ENCODE measurements around the gene STIM2.

The STIM2 gene

DNA sequence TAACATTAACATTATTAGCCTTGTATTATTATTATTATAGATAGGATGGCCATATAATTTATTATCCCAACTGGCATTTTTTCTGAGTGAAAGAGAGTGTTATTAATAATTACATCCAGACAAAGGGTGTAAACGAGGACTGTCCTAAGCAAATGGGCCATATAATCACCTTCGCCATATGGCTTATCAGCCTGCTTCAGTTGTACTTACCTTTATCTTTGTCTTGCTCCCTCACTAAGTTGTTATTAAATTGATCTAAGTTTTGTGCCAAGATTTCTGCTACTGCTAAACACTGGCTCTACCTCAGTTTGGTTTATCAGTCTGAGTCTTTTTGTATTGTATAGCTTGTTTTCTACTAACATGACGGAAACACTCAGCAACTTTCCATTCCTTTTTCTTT, 76.9 kb downstream of the STIM2 start:
- TF ChIP-seq, protein P1, sequence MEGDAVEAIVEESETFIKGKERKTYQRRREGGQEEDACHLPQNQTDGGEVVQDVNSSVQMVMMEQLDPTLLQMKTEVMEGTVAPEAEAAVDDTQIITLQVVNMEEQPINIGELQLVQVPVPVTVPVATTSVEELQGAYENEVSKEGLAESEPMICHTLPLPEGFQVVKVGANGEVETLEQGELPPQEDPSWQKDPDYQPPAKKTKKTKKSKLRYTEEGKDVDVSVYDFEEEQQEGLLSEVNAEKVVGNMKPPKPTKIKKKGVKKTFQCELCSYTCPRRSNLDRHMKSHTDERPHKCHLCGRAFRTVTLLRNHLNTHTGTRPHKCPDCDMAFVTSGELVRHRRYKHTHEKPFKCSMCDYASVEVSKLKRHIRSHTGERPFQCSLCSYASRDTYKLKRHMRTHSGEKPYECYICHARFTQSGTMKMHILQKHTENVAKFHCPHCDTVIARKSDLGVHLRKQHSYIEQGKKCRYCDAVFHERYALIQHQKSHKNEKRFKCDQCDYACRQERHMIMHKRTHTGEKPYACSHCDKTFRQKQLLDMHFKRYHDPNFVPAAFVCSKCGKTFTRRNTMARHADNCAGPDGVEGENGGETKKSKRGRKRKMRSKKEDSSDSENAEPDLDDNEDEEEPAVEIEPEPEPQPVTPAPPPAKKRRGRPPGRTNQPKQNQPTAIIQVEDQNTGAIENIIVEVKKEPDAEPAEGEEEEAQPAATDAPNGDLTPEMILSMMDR (IDR thresholded peaks at IDR 0.05; ENCODE audit: low read depth, low read length) = no peak
- no peak overlapping the region for H3K4me3 ChIP-seq (replicated peaks in 1 of 2; ENCODE audit: low read depth in 2 of 2, low read length in 2 of 2)
- no peak for DNase-seq (ENCODE audit: low read depth in 2 of 2)

DNA sequence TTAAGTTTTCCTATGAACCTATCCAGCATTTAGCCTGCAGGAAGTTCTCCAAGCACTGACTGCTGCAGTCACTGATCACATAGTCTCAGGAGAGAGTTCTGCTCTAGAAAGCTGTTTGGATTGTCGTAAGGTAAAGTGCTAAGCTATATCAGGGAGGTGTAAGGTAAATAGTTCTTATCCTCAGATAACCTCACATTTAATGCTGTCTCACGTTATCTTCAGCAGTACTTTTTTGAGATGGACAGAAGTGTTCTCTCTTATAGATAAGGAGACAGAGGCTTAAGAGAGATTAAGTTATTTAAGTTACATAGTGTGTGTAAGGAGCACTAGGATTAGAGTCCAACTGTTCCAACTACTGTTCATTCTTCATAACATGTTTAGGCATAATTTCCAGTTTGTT, 77.9 kb downstream of the STIM2 start:
- H3K4me3 ChIP-seq (replicated peaks in 1 of 2; ENCODE audit: low read depth in 2 of 2, low read length in 2 of 2) = no peak overlapping the region
- TF ChIP-seq, protein P1 (IDR thresholded peaks at IDR 0.05; ENCODE audit: low read depth, low read length) = no peak
- DNase-seq (ENCODE audit: low read depth in 2 of 2) = no peak

DNA sequence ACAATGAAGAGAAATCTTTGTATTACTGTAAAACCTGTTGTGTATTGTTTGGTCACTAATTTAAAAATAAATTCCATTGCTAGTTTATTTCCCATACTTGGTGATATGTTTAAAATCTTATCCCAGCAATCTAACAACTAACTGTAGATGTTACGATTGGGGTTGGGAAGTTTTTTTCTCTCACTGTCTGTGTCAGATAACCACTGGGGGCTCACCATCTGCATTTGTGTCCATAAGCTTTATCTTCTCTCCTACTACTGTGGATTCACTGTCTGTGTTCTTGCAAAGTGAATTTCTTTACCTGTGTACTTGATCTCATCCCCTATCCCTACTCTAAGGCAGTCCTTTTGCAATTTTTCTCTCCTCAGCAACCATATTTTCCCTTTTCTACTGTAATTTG, 81.3 kb downstream of the STIM2 start:
- no peak overlapping the region for H3K4me3 ChIP-seq (replicated peaks in 1 of 2; ENCODE audit: low read depth in 2 of 2, low read length in 2 of 2)
- TF ChIP-seq, protein P1 (IDR thresholded peaks at IDR 0.05; ENCODE audit: low read depth, low read length) = no peak
- no peak for DNase-seq (ENCODE audit: low read depth in 2 of 2)

DNA sequence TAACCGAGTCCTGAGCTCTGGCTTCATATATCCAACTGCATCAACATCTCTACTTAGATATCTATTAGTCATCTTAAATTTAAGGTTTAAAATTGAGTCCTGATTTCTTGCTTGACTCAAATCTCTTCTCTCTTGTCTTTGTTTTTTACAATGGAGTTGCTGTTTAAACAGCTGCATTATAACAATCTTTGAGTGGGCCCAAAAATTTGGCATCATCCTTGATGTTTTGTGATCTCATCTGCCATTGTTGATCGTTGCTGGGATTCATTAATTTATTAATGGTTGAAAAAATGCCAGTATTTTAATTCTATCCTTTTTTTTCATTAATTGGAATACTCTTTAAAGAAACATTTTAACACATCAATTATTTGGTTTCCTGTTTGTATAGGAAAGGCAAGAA, 82.2 kb downstream of the STIM2 start:
- TF ChIP-seq, protein P1 (IDR thresholded peaks at IDR 0.05; ENCODE audit: low read depth, low read length) = no peak
- DNase-seq (ENCODE audit: low read depth in 2 of 2) = no peak
- no peak overlapping the region for H3K4me3 ChIP-seq (replicated peaks in 1 of 2; ENCODE audit: low read depth in 2 of 2, low read length in 2 of 2)

DNA sequence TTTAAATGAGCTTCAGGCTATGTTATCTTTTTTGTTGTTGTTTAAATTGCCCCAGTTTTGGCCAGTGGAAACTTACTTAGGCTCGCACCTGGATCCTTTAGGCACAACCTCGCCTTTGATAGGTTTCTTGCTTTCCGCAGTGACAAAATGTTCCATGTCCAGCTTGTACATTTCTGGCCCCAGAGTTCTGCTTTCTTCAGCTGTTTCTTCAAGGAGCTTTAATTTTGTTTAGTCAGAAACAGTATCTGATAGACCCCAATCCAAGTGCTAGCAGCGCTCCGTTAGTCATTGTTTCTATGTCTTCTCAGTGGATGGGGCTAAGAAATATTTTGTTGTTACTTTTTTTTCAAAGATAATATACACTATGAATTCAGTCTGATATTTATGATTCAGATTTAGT, 82.8 kb downstream of the STIM2 start:
- no peak overlapping the region for H3K4me3 ChIP-seq (replicated peaks in 1 of 2; ENCODE audit: low read depth in 2 of 2, low read length in 2 of 2)
- TF ChIP-seq, protein P1 (IDR thresholded peaks at IDR 0.05; ENCODE audit: low read depth, low read length) = no peak
- peak; percentile 17 to 65 for DNase-seq (ENCODE audit: low read depth in 2 of 2)

- TF ChIP-seq, protein P1 (IDR thresholded peaks at IDR 0.05; ENCODE audit: low read depth, low read length) = no peak
- no peak overlapping the region for H3K4me3 ChIP-seq (replicated peaks in 1 of 2; ENCODE audit: low read depth in 2 of 2, low read length in 2 of 2)
- DNase-seq (ENCODE audit: low read depth in 2 of 2) = no peak
Measured at GRCh38 chr4:26945794-26946193, 85.2 kb downstream of the STIM2 start.

GRCh38 chr4:26947318-26947717, 86.7 kb downstream of the STIM2 start:
- no peak overlapping the region for H3K4me3 ChIP-seq (replicated peaks in 1 of 2; ENCODE audit: low read depth in 2 of 2, low read length in 2 of 2)
- DNase-seq (ENCODE audit: low read depth in 2 of 2) = no peak
- TF ChIP-seq, protein P1 (IDR thresholded peaks at IDR 0.05; ENCODE audit: low read depth, low read length) = no peak

All from cardiac fibroblast (primary cell).